ENCODE data around the gene FERMT1. TPM values are rescaled to one million over a fixed set of nuclear protein-coding genes. Genes with fewer than 3 reads are reported as not detected.

The FERMT1 gene
- total RNA-seq, 1 donor from 2014 or later = 10.9 TPM

DNA sequence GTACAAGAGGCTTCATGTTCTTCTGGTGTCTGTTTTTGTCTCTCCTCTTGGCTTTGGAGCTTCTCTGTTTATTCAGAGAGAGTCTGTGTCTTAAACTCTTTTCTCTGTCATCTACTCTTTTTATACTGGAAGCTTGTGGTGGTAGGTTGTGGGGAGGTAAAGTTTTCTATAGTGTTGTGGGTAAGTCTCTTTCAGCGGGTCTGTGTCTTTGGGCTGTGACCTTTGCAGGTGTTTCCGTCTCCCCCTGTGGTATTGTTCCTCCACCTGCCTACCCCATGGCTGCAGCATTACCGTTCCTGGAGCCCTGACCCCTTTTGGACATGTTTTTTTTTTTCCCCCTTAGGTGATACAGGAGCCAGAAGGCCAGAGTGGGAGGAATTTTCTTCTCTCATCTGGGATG, 37.9 kb upstream of the FERMT1 start:
- Mint-ChIP-seq H3K4me1 (ENCODE audit: low read depth, unreplicated experiment) (peaks cover 10% of the 10 kb centered on the region), H3K27me3 (ENCODE audit: low read depth, unreplicated experiment) (no peaks in the 10 kb centered on the region), H3K36me3 (ENCODE audit: low read depth, unreplicated experiment) (no peaks in the 10 kb centered on the region), H3K9me3 (ENCODE audit: unreplicated experiment) (peaks cover 14% of the 10 kb centered on the region), H3K4me3 (ENCODE audit: unreplicated experiment) (no peak overlapping the region), H3K27ac (ENCODE audit: unreplicated experiment) (no peak overlapping the region)
- Histone ChIP-seq H3K27me3 (ENCODE audit: insufficient read depth, low read length) (no peaks in the 10 kb centered on the region), H3K9ac (ENCODE audit: low read length) (no peak overlapping the region), H3K4me3 (ENCODE audit: insufficient read depth, low read depth, low read length) (no peak overlapping the region), H3K4me1 (ENCODE audit: insufficient read depth, low read length) (no peaks in the 10 kb centered on the region), H3K9me3 (ENCODE audit: insufficient read depth, low read depth, low read length) (no peaks in the 10 kb centered on the region), H3K79me2 (ENCODE audit: insufficient read depth, low read length) (no peaks in the 10 kb centered on the region), H4K20me1 (ENCODE audit: insufficient read depth, low read length) (no peaks in the 10 kb centered on the region), H3K27ac (ENCODE audit: low read depth, low read length) (no peak overlapping the region), H3K36me3 (ENCODE audit: insufficient read depth, low read length) (no peaks in the 10 kb centered on the region), H3K4me2 (ENCODE audit: low read length) (no peak overlapping the region), H2AFZ (ENCODE audit: low read depth, low read length) (no peak overlapping the region)
- TF ChIP-seq, protein P1, sequence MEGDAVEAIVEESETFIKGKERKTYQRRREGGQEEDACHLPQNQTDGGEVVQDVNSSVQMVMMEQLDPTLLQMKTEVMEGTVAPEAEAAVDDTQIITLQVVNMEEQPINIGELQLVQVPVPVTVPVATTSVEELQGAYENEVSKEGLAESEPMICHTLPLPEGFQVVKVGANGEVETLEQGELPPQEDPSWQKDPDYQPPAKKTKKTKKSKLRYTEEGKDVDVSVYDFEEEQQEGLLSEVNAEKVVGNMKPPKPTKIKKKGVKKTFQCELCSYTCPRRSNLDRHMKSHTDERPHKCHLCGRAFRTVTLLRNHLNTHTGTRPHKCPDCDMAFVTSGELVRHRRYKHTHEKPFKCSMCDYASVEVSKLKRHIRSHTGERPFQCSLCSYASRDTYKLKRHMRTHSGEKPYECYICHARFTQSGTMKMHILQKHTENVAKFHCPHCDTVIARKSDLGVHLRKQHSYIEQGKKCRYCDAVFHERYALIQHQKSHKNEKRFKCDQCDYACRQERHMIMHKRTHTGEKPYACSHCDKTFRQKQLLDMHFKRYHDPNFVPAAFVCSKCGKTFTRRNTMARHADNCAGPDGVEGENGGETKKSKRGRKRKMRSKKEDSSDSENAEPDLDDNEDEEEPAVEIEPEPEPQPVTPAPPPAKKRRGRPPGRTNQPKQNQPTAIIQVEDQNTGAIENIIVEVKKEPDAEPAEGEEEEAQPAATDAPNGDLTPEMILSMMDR (IDR thresholded peaks at IDR 0.05; ENCODE audit: insufficient read depth, low read depth, low read length) = no peak
- TF ChIP-seq EZH2 (IDR thresholded peaks at IDR 0.05; ENCODE audit: insufficient read depth, low read length) = no peak
- FAIRE-seq (no peak), DNase-seq (ENCODE audit: low read depth) (no peak)

DNA sequence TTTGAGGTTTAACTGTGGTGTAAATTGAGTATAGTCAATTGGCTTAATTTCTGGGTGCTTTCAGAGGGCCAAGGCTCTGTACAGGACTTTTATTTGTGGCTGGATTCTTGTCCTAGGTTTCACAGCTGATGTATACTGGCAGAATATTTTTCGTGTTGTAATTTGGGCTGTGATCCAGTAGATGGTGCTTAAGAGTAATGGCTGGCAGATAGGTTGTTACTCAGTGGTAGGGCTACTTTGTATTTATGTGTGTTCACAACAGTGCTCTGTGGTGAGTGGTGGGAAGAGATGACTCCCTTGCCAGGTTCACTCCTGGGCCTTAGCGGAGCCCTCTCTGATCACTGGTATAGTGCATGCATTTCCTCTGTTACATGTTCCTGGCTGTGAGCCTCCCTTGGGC, 34.5 kb upstream of the FERMT1 start:
- Histone ChIP-seq H3K9ac (ENCODE audit: low read length) (no peak overlapping the region), H3K27ac (ENCODE audit: low read depth, low read length) (no peak overlapping the region), H3K9me3 (ENCODE audit: insufficient read depth, low read depth, low read length) (no peaks in the 10 kb centered on the region), H2AFZ (ENCODE audit: low read depth, low read length) (no peak overlapping the region), H3K27me3 (ENCODE audit: insufficient read depth, low read length) (no peaks in the 10 kb centered on the region), H3K4me1 (ENCODE audit: insufficient read depth, low read length) (no peaks in the 10 kb centered on the region), H3K4me3 (ENCODE audit: insufficient read depth, low read depth, low read length) (no peak overlapping the region), H4K20me1 (ENCODE audit: insufficient read depth, low read length) (no peaks in the 10 kb centered on the region), H3K79me2 (ENCODE audit: insufficient read depth, low read length) (no peaks in the 10 kb centered on the region), H3K36me3 (ENCODE audit: insufficient read depth, low read length) (no peaks in the 10 kb centered on the region), H3K4me2 (ENCODE audit: low read length) (no peak overlapping the region)
- H3K4me1 Mint-ChIP-seq (ENCODE audit: low read depth, unreplicated experiment) = no peaks in the 10 kb centered on the region
- TF ChIP-seq, protein P1 (IDR thresholded peaks at IDR 0.05; ENCODE audit: insufficient read depth, low read depth, low read length) = no peak
- no peak for TF ChIP-seq EZH2 (IDR thresholded peaks at IDR 0.05; ENCODE audit: insufficient read depth, low read length)
- H3K9me3 Mint-ChIP-seq (ENCODE audit: unreplicated experiment) = peaks cover 15% of the 10 kb centered on the region
- DNase-seq (ENCODE audit: low read depth) (no peak), FAIRE-seq (no peak)
- H3K27ac Mint-ChIP-seq (ENCODE audit: unreplicated experiment) = no peak overlapping the region
- no peaks in the 10 kb centered on the region for H3K36me3 Mint-ChIP-seq (ENCODE audit: low read depth, unreplicated experiment)
- H3K4me3 Mint-ChIP-seq (ENCODE audit: unreplicated experiment) = no peak overlapping the region
- H3K27me3 Mint-ChIP-seq (ENCODE audit: low read depth, unreplicated experiment) = peaks cover 5% of the 10 kb centered on the region

DNA sequence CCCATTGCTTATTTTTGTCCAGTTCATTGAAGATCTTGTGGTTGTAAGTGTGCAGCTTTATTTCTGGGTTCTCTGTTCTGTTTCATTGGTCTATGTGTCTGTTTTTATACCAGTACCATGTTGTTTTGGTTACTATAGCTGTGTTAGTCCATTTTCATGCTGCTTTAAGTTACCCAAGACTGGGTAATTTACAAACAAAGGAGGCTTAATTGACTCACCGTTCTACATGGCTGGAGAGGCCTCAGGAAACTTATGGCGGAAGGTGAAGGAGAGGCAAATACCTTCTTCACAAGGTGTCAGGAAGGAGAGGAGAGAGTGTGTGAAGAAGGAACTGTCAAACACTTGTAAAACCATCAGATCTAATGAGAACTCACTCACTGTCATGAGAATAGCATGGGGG, 29.9 kb upstream of the FERMT1 start:
- H3K4me3 Mint-ChIP-seq (ENCODE audit: unreplicated experiment) = no peak overlapping the region
- Histone ChIP-seq H3K4me3 (ENCODE audit: insufficient read depth, low read depth, low read length) (no peak overlapping the region), H3K4me2 (ENCODE audit: low read length) (no peak overlapping the region), H3K9me3 (ENCODE audit: insufficient read depth, low read depth, low read length) (no peaks in the 10 kb centered on the region), H3K4me1 (ENCODE audit: insufficient read depth, low read length) (no peaks in the 10 kb centered on the region), H3K9ac (ENCODE audit: low read length) (no peak overlapping the region), H3K36me3 (ENCODE audit: insufficient read depth, low read length) (no peaks in the 10 kb centered on the region), H2AFZ (ENCODE audit: low read depth, low read length) (no peak overlapping the region), H3K27ac (ENCODE audit: low read depth, low read length) (no peak overlapping the region), H3K79me2 (ENCODE audit: insufficient read depth, low read length) (no peaks in the 10 kb centered on the region), H4K20me1 (ENCODE audit: insufficient read depth, low read length) (no peaks in the 10 kb centered on the region), H3K27me3 (ENCODE audit: insufficient read depth, low read length) (no peaks in the 10 kb centered on the region)
- H3K9me3 Mint-ChIP-seq (ENCODE audit: unreplicated experiment) = peaks cover 21% of the 10 kb centered on the region
- FAIRE-seq (no peak), DNase-seq (ENCODE audit: low read depth) (no peak)
- H3K36me3 Mint-ChIP-seq (ENCODE audit: low read depth, unreplicated experiment) = no peaks in the 10 kb centered on the region
- H3K27ac Mint-ChIP-seq (ENCODE audit: unreplicated experiment) = no peak overlapping the region
- H3K27me3 Mint-ChIP-seq (ENCODE audit: low read depth, unreplicated experiment) = peaks cover 5% of the 10 kb centered on the region
- H3K4me1 Mint-ChIP-seq (ENCODE audit: low read depth, unreplicated experiment) = no peaks in the 10 kb centered on the region
- no peak for TF ChIP-seq EZH2 (IDR thresholded peaks at IDR 0.05; ENCODE audit: insufficient read depth, low read length)
- TF ChIP-seq, protein P1 (IDR thresholded peaks at IDR 0.05; ENCODE audit: insufficient read depth, low read depth, low read length) = no peak

All from astrocyte (in vitro differentiated cells and primary cell).